Common myeloid progenitor, CD34-positive (primary cell): ENCODE measurements around the gene SLC2A9. TPM values are rescaled to one million over a fixed set of nuclear protein-coding genes. Genes with fewer than 3 reads are reported as not detected.

Source experiments
- CTCF ChIA-PET: fragments of 350-600 bp; sonication (Branson Sonifier 250); formaldehyde crosslinking; loops from one replicate; lab custom pipeline; 2021; ENCODE audit warnings: antibody characterized with exemption; lab: Charles Lee
- POLR2A ChIA-PET: fragments of 350-600 bp; sonication (Branson Sonifier 250); formaldehyde crosslinking; loops from one replicate; lab custom pipeline; 2021; ENCODE audit warnings: antibody characterized with exemption; lab: Charles Lee
- DNase-seq, 3 donors: peaks; one replicate each; pipeline versions ENCODE4 v3.0.0 to v3.0.0-alpha.2; 2013
- H3K27ac ChIP-seq, 2 experiments: 1 replicate in 1 of 2; 2 replicates in 1 of 2; pipeline ENCODE4 v1.7.0; 2013; ENCODE audit warnings: inconsistent platforms in 2 of 2, low read length in 2 of 2, mild to moderate bottlenecking in 2 of 2, low read depth in 1 of 2, moderate library complexity in 1 of 2; ENCODE audit not compliant: severe bottlenecking in 2 of 2, insufficient read depth in 1 of 2, poor library complexity in 1 of 2
- H3K27me3 ChIP-seq, 5 experiments: replicated peaks in 2 of 5; 1 replicate in 3 of 5; 2 replicates in 2 of 5; pipeline versions ENCODE4 v1.6.1 to v1.7.0; 2013; ENCODE audit warnings: low read length in 4 of 5, mild to moderate bottlenecking in 2 of 5, moderate library complexity in 2 of 5, inconsistent platforms in 1 of 5; ENCODE audit not compliant: insufficient read depth in 5 of 5, control insufficient read depth in 4 of 5
- H3K36me3 ChIP-seq, 4 experiments: 1 replicate in 2 of 4; 2 replicates in 2 of 4; pipeline versions ENCODE4 v1.6.1 to v1.7.0; 2013; ENCODE audit warnings: low read length in 3 of 4, control low read depth in 1 of 4, mild to moderate bottlenecking in 1 of 4; ENCODE audit not compliant: control insufficient read depth in 4 of 4, insufficient read depth in 4 of 4
- H3K4me1 ChIP-seq, 4 experiments: 1 replicate in 3 of 4; 2 replicates in 1 of 4; pipeline versions ENCODE4 v1.6.1 to v1.7.1; 2013; ENCODE audit warnings: low read length in 3 of 4, mild to moderate bottlenecking in 3 of 4, control low read depth in 1 of 4, inconsistent platforms in 1 of 4, moderate library complexity in 1 of 4; ENCODE audit not compliant: control insufficient read depth in 4 of 4, insufficient read depth in 4 of 4; ENCODE audit errors: control extremely low read depth in 1 of 4
- H3K4me3 ChIP-seq, 7 experiments: 1 replicate in 4 of 7; 2 replicates in 3 of 7; pipeline versions ENCODE4 v1.5.1 to v1.7.0; 2013; ENCODE audit warnings: mild to moderate bottlenecking in 7 of 7, low read length in 6 of 7, moderate library complexity in 6 of 7, inconsistent platforms in 2 of 7, low read depth in 2 of 7, control low read depth in 1 of 7; ENCODE audit not compliant: insufficient read depth in 4 of 7, control insufficient read depth in 1 of 7; ENCODE audit errors: extremely low read depth in 1 of 7
- H3K9me3 ChIP-seq, 5 experiments: 1 replicate in 4 of 5; 2 replicates in 1 of 5; pipeline versions ENCODE4 v1.6.1 to v1.7.1; 2013; ENCODE audit warnings: low read length in 4 of 5, mild to moderate bottlenecking in 2 of 5, inconsistent platforms in 1 of 5, low read depth in 1 of 5, moderate library complexity in 1 of 5; ENCODE audit not compliant: control insufficient read depth in 4 of 5, insufficient read depth in 2 of 5; ENCODE audit errors: control extremely low read depth in 1 of 5
- WGBS: methylation state at CpG from one replicate; pipeline ENCODE4 v1.1.5; 2013; ENCODE audit not compliant: insufficient coverage; 5-methylcytosine and 5-hydroxymethylcytosine counted together
- polyA plus RNA-seq: library from polyadenylated mRNA; unstranded; fragments of 120-200 nt; gene quantifications from one replicate; pipeline ENCODE4 v1.2.1, GENCODE V29; 2013

SLC2A9 gene
- polyA plus RNA-seq = 1.5 TPM

DNA sequence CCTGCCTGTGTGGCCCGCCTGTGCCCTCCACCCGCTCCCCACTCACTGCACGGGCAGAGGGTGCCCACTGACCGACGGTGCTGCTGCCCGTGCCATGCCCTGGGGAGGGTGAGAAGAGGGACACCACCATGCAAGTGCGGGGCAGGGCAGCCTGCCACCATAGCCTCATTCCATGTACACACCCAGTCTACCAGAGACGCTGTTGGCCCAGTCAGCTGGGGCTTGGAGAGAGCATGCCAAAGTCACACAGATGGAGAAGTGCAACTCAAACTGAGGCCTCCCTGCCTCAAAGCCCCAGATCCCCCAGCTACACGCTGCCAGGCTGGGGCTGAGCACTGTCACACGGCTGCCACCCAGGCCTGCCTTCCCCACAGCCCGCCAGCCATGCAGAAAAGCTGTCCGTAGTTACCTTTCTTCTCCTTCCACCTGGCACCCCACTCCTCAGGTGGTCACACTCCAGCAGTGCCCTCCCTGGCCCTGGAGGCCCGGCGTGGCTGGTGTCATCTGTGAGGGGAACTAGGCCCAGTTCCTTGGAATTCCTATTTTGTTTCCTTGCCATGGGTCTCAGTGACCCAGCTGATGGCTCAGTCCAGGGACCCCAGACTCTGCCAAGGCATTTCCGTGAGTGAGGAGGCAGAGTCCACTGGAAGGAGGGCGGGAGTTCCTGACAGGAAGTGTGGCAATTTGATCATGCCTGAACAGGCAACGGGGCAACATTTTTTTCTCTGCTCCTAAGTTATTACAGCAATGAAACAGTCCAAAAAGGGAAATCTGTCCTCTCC is at the start of gene SLC2A9:
TSS of gene SLC2A9 (minus strand) at position 627 of the 782 bp plus-strand sequence. CDS start at position 559, 68 bp downstream.
- Histone ChIP-seq H3K9me3 (no peaks in the 10 kb centered on the region), H3K4me3 (no peak within 1 kb of the TSS), H3K4me1 (peaks cover 4 to 44% (median 33%) of the 10 kb centered on the region in 4 experiments), H3K36me3 (no peaks in the 10 kb centered on the region), H3K27me3 (no peaks in the 10 kb centered on the region), H3K27ac (no peak within 1 kb of the TSS)
- ChIA-PET CTCF (interaction anchor here (0.9 to 5.2 kb wide), 5 partner anchors 13 to 130 kb away, joined by 3 to 32 read pairs (median 4); no protein-coding TSS in a partner anchor), POLR2A (interaction anchor here (0.6 kb wide), 1 partner anchor 51 kb away, joined by 3 read pairs; no protein-coding TSS in a partner anchor)
- 40% methylated on average over 7 of the region's 17 CpGs for WGBS
- DNase-seq = peak in 2 of 3 donors; percentile 22 to 34

DNA sequence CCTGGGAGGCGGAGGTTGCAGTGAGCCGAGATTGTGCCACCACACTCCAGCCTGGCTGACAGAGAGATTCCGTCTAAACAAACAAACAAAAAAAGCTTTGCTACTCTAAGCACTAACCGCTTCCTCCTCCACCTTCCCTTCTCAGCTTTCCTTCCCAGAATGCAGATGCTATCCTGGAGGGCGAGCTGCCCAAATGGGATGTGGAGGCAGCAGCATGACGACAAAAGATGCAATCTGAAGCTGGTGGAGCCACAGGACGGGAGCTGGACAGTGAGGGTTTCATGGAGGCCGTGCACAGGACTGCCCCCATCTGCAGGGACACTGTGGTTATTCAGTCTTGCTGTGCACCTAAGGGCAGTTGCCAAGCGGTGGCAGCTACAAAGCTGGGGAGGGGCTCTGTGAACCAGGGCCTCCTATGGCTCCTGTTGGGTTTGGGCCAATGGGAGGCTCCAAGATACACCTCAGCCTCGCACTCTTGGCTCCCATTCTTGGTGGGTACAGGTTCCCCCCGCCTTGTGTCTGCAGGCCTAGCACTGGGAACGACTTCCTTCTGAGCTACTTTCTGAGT is 47.9 kb upstream of the SLC2A9 start:
- over 99% methylated on average over 11 of the region's 12 CpGs for WGBS
- Histone ChIP-seq H3K4me3 (no peak overlapping the region), H3K9me3 (no peaks in the 10 kb centered on the region), H3K27ac (no peak overlapping the region), H3K27me3 (no peaks in the 10 kb centered on the region), H3K36me3 (peaks cover 5 to 24% (median 20%) of the 10 kb centered on the region in 4 experiments), H3K4me1 (no peaks in the 10 kb centered on the region)
- ChIA-PET CTCF (interaction anchor here (0.8 to 1.7 kb wide), 3 partner anchors 40 to 53 kb away, joined by 3 to 5 read pairs (median 4); no protein-coding TSS in a partner anchor), POLR2A (no interaction called here)
- no peak for DNase-seq

DNA sequence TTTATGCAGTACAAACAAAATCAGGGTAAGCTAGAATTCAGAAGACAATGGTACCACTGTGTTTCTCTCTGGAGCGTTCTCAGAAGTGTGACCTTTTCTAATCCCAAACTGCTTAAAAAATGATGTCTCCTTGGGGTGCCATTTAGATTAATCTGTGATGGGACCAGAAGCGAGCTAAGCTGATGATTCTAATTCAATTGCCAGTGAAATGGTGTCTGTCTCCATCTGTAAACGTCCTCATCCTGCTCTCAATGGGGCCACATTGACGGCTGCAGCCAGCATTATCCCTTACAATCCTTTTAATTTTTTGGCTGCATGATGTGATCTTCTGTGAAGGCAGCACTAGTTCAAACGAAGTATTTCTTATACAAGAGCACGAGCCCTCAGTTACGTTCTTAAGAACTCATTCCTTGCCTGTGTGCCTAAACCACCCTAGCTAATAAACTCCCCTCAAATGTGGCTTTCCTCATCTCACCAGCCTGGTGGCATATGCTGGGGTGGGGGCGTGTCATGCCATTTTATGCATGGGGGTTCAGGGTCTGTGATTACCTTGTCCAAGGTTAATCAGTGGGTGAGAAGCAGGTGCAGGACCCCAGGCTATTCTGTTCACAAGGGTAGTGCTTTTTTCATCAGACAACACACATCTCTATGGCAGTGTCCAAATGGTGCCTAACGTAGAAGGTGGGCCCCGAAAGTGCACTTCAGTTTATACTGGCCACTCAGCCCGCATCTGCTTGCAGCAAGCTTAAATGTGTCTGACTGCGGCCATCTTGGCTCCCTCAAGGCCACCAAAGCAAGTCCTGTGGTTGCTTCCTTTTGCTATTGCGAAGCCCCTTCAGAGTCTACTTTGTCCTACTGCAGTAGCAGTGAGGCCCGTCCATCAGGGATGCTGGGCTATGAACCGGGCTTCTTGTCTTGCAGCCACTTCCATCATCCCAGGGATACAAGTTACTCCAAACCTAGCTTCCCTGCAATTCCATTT is 45.7 kb upstream of the SLC2A9 start:
- peaks cover 0 to 9% (median 6%) of the 10 kb centered on the region in 4 experiments for H3K36me3 ChIP-seq

DNA sequence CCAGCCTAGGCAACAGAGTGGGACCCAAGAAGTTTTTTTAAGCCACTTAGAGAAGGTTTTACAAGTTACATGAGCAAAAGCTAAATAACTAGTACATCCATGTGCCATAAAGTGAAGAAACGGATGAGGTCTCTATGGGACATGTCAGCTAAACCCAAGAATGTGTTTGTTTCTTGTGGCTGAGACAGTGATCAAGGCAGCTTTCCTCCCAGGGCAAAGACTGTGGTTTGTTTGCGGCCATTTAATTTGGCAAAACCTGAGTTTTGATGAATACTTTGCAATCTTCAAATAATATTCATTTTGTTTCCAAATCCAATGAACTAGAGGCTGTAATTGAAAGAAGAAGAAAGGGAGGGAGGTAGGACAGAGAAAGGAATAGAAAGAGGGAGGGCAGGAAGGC is 44.9 kb upstream of the SLC2A9 start:
- no peak overlapping the region for H3K27ac ChIP-seq
- CTCF ChIA-PET = interaction anchor here (0.9 to 2.0 kb wide), 5 partner anchors 12 to 302 kb away, joined by 3 to 6 read pairs (median 4); no protein-coding TSS in a partner anchor
- H3K4me1 ChIP-seq = peaks cover 0 to 6% (median 2%) of the 10 kb centered on the region in 4 experiments
- H3K9me3 ChIP-seq = no peaks in the 10 kb centered on the region
- peaks cover 0 to 9% (median 6%) of the 10 kb centered on the region in 4 experiments for H3K36me3 ChIP-seq
- POLR2A ChIA-PET = no interaction called here
- no peak for DNase-seq
- no peak overlapping the region for H3K4me3 ChIP-seq
- WGBS = 100% methylated on average over 1 of the region's 2 CpGs
- no peaks in the 10 kb centered on the region for H3K27me3 ChIP-seq

More for the DNA sequence above, 45.7 kb upstream of the SLC2A9 start:
- Histone ChIP-seq H3K9me3 (no peaks in the 10 kb centered on the region), H3K4me1 (peaks cover 0 to 6% (median 2%) of the 10 kb centered on the region in 4 experiments), H3K4me3 (no peak overlapping the region), H3K27ac (no peak overlapping the region), H3K27me3 (no peaks in the 10 kb centered on the region)
- DNase-seq = no peak
- 97% methylated on average over 15 of the region's 15 CpGs for WGBS
- CTCF ChIA-PET = interaction anchor here (0.9 to 2.0 kb wide), 7 partner anchors 11 to 303 kb away, joined by 3 to 6 read pairs (median 4); no protein-coding TSS in a partner anchor
- POLR2A ChIA-PET = no interaction called here

DNA sequence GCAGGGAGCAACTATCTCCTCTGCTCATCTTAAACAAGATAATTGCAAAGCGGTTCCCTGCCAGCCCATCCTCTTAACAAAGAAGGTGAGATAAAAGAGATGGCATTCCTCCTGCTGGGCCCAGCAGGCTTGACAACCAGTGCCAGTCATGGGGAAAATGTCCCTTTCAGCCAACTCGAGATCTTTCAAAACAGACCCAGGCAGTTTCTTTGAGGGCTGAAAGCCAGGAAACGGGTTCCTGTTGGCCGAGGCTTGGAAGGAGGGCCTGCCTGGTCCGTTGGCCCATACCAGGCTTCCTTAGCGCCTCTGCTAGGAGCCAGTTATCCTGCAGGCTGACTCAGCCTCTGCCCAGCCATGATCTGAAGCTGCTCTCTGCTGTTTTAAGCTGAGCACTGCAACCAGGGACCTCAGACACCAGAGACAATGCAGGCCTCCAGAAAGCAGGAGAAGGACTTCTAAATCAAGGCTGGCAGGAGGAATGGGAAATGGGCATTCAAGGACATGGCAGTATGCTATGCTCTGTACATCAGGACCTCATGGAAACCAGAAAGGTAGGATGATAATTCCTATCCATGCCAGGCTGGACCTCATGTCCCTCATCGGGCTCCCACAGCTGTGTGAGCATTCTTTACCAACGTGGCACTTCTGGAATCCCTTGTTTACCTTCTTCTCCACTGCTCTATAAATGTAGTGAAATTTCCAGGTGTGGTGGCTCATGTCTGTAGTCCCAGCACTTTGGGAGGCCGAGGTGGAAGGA is 42.4 kb upstream of the SLC2A9 start:
- no peaks in the 10 kb centered on the region for H3K9me3 ChIP-seq
- no peak overlapping the region for H3K4me3 ChIP-seq
- ChIA-PET CTCF (interaction anchor here (0.8 to 4.2 kb wide), 13 partner anchors 9 to 303 kb away, joined by 3 to 32 read pairs (median 4); partner anchors contain the start of gene SLC2A9), POLR2A (no interaction called here)
- H3K27me3 ChIP-seq = no peaks in the 10 kb centered on the region
- no peak overlapping the region for H3K27ac ChIP-seq
- H3K36me3 ChIP-seq = peaks cover 0 to 11% (median 5%) of the 10 kb centered on the region in 4 experiments
- peak; percentile 65 to 76 (median 72) for DNase-seq
- H3K4me1 ChIP-seq = peaks cover 0 to 6% (median 2%) of the 10 kb centered on the region in 4 experiments
- 16% methylated on average over 6 of the region's 9 CpGs for WGBS
